Epithelial cell of esophagus (primary cell): Measurements from ENCODE around the gene SH3RF1.

ENCODE experiments used
- DNase-seq: peaks from one replicate; pipeline ENCODE4 v3.0.0; 2010; ENCODE audit warnings: low read depth
- H3K4me3 ChIP-seq: 2 replicates; pipeline ENCODE4 v1.5.1; 2011; ENCODE audit warnings: mild to moderate bottlenecking, low read length, control low read depth
- TF ChIP-seq, protein P1 (sequence below): IDR thresholded peaks from 2 replicates; pipeline ENCODE4 v1.5.1; 2011; ENCODE audit warnings: low read depth, mild to moderate bottlenecking, low read length, control low read depth, inconsistent platforms; ENCODE audit not compliant: insufficient read depth; ENCODE audit errors: missing control alignments

SH3RF1 gene

GRCh38 chr4:169153481-169154087, 117.2 kb downstream of the SH3RF1 start:
- H3K4me3 ChIP-seq: no peak overlapping the region
- DNase-seq: no peak
- TF ChIP-seq, protein P1, sequence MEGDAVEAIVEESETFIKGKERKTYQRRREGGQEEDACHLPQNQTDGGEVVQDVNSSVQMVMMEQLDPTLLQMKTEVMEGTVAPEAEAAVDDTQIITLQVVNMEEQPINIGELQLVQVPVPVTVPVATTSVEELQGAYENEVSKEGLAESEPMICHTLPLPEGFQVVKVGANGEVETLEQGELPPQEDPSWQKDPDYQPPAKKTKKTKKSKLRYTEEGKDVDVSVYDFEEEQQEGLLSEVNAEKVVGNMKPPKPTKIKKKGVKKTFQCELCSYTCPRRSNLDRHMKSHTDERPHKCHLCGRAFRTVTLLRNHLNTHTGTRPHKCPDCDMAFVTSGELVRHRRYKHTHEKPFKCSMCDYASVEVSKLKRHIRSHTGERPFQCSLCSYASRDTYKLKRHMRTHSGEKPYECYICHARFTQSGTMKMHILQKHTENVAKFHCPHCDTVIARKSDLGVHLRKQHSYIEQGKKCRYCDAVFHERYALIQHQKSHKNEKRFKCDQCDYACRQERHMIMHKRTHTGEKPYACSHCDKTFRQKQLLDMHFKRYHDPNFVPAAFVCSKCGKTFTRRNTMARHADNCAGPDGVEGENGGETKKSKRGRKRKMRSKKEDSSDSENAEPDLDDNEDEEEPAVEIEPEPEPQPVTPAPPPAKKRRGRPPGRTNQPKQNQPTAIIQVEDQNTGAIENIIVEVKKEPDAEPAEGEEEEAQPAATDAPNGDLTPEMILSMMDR: no peak

DNA sequence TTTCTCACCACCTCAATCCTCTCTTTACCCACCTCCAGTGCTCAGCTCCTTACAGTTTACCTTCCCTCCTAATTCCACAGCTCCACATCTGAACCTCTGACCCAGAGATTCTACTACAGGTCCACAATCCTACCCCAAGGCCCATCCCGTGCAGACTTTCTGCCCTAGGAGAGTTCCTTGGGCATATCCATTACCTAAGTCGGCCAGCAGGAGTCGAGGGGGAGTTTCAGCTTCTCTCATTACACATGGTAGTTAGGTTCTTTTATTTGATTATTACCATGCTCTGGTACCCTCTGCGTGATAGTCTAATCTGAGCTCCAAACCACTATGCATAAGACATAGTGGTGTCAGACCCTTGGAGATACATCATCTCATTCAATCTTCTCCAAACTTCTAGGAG, 117.9 kb downstream of the SH3RF1 start:
- DNase-seq: no peak

GRCh38 chr4:169152098-169152497, 118.7 kb downstream of the SH3RF1 start:
- no peak overlapping the region for H3K4me3 ChIP-seq
- no peak for DNase-seq
- TF ChIP-seq, protein P1: no peak

More for the DNA sequence above, 117.9 kb downstream of the SH3RF1 start:
- no peak overlapping the region for H3K4me3 ChIP-seq
- TF ChIP-seq, protein P1: peak; percentile 8

DNA sequence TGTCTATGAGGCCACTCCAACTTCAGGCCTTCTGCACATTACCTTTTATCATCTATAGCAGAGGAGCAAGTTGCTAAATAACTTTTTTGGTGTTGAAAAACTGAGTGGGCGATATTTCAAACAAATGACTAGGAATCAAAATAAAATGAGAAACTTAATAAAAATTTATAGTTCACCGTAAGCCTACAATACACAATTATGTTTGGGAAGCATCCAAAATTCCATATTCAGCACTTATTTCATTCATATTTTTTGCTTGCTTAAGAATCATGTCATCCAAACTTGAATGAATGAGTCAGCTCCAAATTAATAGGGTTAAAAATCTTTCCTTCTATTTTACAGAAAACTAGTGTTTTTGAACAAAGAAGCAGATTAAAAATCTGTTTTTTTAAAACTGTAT, 119.1 kb downstream of the SH3RF1 start:
- no peak for DNase-seq
- no peak overlapping the region for H3K4me3 ChIP-seq
- TF ChIP-seq, protein P1: no peak

DNA sequence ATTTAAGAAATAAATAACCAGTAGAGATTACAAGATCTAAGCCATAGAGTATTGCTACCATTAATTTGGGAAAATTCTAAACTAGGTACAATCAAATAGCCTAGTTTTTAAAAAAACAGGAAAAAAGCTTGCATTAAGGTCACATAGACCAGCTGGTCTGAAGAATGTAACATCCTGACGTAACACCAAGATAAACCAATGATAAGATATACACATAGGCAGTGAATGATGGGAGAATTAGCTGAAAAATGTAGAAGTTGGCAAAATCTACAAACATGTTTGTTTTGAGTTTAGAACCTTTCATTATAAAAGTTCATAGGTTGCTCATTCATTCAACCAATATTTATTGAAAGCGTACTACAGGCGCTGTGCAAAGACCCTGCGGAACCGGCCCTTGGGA, 120.0 kb downstream of the SH3RF1 start:
- no peak for DNase-seq
- no peak overlapping the region for H3K4me3 ChIP-seq
- TF ChIP-seq, protein P1: no peak

DNA sequence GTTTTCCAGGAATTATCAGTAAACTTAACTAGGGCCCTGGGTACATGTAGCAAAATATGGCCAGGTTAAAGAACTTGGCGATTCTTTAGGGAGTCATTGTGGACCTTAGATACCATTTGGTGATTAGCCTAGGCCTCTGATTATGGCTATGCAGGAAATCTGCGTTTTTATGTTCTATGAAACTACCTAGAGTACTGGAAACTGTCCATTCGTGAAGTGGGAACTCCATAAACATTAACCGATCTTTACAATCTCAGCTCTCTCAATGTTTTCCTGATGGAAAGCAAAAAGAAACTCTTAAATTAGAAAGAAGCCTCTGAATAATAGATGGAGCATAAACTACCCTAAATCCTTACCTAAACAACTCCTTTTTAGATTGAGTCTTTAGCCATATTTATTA, 121.9 kb downstream of the SH3RF1 start:
- TF ChIP-seq, protein P1: no peak
- DNase-seq: no peak
- no peak overlapping the region for H3K4me3 ChIP-seq

GRCh38 chr4:169147191-169147590, 123.6 kb downstream of the SH3RF1 start:
- DNase-seq: peak; percentile 53
- TF ChIP-seq, protein P1: no peak
- H3K4me3 ChIP-seq: no peak overlapping the region
